ENCODE data around the gene SCAF1.

The SCAF1 gene

DNA sequence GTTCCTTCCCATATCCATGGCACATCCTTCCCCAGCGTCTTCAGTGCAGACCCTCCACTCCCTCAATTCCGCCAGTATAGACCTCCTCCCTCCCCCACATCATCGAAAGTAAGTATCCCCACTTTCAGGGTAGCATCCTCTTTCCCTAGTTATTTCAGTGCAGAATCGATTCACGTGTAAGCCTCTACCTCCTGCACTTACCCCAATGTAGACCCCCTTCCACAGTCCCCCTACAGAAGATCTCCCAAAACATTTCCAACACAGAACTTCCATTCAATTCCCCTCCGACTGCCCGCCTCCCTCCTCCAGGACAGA is 23.0 kb downstream of the SCAF1 start:
- DNase-seq (ENCODE audit: low read depth), result no peak

DNA sequence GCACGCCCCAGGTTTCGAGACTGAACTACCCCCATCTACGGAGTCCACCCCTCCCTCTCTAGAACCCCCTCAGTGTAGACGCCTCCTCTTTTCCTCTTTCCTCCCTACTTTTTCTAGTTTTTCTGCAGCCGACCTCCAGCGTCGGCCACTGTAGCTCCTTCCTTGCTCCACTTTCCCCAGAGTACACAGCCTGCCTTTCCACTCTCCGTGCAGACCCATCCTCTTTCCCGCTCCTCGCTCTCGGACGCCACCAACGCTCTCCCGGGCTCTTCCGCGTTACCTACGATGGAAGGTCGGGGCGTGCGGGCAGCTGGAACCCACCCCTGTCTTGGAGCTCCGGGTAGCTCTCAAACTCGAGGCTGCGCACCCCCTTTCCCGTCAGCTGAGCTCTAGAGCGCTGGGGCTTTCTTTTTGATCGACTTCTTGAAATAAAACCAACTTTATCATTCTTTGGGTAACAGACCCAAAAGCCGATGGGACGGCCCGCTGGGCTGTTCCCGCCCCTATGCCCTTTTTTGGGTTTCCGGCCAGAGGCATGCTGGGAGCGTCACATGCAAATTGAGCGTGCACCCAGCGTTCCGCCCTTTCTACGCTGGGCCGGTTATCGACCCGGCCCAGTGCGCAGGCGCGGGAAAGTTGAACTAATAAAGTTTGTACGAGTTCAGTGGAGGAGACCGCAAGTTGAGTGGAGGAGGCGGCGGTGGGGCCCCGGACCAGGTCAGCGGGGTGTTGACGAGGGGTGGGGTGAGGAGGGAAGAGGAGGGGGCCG is 23.5 kb downstream of the SCAF1 start, which contains the start of the genes BCL2L12 and IRF3:
Gene BCL2L12, plus strand, starts transcription at position 583 of the 769 bp plus-strand sequence. CDS start 760 bp downstream, outside the sequence.
Gene IRF3, minus strand, starts transcription at position 507 of the 769 bp plus-strand sequence. CDS start 1,019 bp downstream, outside the sequence.
- DNase-seq (ENCODE audit: low read depth), result peak; percentile 83

- no peak for DNase-seq (ENCODE audit: low read depth)
Observed at GRCh38 chr19:49666120-49666444, 24.1 kb downstream of the SCAF1 start.

GRCh38 chr19:49667473-49667872 is 25.5 kb downstream of the SCAF1 start:
- no peak for DNase-seq (ENCODE audit: low read depth)

GRCh38 chr19:49669516-49669915 is 27.5 kb downstream of the SCAF1 start:
- DNase-seq (ENCODE audit: low read depth), result no peak

GRCh38 chr19:49672131-49672919 is 30.3 kb downstream of the SCAF1 start:
- DNase-seq (ENCODE audit: low read depth), result no peak

DNA sequence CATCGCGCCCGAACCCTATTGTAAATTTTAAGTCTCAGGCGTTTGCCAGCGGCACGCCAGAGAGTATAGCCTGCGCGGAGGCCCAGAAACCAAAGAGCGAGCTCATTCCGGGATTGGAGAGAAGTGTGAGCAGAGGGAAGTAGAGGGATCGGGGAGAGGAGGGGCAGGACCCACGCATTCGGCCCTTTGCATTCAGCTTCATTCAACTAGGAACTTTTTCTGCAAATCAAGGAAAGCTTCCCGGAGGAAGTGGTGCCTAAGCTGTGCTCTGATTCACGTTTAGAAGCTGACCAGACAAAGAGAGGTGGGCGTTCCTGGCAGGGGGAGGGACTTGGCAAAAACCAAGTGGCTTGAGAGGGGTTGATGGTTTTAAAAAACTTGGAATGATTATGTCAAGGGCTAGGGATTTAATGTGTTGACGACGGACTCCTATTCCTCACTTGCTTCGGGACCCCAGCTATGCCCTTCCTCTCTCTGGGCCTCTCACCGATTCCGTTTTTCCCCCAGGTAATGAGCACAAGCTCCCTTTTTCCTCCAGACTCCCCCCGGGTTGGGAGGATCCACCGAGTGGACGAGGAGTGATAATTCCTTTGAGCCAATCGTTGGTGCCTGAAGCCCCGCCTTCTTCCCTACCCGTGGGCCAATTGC is 34.3 kb downstream of the SCAF1 start:
- DNase-seq (ENCODE audit: low read depth), result peak; percentile 85

- DNase-seq (ENCODE audit: low read depth), result peak; percentile 100
Observed at GRCh38 chr19:49676784-49677230, 34.8 kb downstream of the SCAF1 start.

- DNase-seq (ENCODE audit: low read depth), result no peak
Observed at GRCh38 chr19:49677231-49677900, 35.4 kb downstream of the SCAF1 start, which contains the start of gene PRMT1. Gene PRMT1 (plus strand): TSS chr19:49677271. CDS start chr19:49677281, 10 bp downstream.

- no peak for DNase-seq (ENCODE audit: low read depth)
Observed at GRCh38 chr19:49677901-49678674, 36.1 kb downstream of the SCAF1 start.

- no peak for DNase-seq (ENCODE audit: low read depth)
Observed at GRCh38 chr19:49678985-49679770, 37.2 kb downstream of the SCAF1 start.

DNA sequence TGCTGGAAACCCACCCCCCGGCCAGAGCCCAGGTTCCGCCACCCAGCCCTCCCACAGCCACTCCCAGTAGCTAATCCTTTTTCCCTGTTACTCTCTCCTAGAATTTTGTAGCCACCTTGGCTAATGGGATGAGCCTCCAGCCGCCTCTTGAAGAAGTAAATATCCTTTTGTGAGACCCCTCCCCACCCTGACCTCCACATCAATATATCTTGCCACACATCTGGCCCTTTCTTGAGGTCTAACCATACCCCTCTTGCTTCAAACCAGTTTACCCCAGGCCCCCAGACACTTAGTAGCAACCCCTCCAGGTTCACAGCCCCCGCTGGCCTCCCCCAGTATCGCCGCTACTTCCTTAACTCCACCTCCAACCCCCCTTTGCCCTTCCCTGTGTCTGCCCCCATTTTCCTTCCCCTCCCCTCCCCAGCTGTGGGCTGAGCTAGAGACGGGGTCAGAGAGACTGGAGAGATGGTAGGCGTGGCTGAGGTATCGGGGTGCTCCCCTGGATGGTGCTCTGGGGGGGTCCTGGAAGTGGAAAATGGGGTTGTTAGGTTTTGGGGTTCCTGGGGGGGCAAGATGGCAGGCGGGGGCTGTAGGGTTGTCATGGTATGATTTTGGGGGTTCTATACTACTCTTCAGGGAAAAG is 37.9 kb downstream of the SCAF1 start:
- no peak for DNase-seq (ENCODE audit: low read depth)

GRCh38 chr19:49680421-49681351 is 38.7 kb downstream of the SCAF1 start:
- DNase-seq (ENCODE audit: low read depth), result no peak

DNA sequence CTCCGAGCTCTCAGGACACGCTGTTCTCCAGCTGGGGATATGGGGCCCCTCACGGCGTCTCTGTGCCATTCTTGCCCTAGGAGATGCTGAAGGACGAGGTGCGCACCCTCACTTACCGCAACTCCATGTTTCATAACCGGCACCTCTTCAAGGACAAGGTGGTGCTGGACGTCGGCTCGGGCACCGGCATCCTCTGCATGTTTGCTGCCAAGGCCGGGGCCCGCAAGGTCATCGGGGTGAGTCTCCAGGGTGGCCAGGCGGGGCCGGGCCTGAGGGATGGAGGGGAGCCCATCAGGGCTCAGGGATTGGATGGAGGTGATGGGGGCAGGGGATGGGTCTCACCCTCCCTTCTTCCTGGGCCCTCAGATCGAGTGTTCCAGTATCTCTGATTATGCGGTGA is 39.8 kb downstream of the SCAF1 start:
- no peak for DNase-seq (ENCODE audit: low read depth)

- DNase-seq (ENCODE audit: low read depth), result no peak
Observed at GRCh38 chr19:49682274-49682673, 40.3 kb downstream of the SCAF1 start.

DNA sequence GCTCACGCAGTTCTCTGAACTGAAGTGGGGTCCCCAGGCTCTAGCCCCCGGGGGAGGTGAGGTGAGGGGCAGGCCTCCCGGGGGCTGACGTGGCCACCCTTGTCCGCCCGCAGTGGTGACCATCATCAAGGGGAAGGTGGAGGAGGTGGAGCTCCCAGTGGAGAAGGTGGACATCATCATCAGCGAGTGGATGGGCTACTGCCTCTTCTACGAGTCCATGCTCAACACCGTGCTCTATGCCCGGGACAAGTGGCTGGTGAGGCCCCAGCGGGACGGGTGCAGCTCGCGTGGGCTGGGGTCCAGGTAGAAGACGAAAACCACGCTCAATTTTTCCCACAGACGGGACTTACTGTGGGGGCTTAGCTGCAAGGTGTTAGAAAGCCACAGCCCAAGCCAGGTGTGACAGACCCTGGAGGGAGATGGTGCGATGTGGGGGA is 41.8 kb downstream of the SCAF1 start:
- DNase-seq (ENCODE audit: low read depth), result no peak

- no peak for DNase-seq (ENCODE audit: low read depth)
Observed at GRCh38 chr19:49684251-49684982, 42.4 kb downstream of the SCAF1 start.

DNA sequence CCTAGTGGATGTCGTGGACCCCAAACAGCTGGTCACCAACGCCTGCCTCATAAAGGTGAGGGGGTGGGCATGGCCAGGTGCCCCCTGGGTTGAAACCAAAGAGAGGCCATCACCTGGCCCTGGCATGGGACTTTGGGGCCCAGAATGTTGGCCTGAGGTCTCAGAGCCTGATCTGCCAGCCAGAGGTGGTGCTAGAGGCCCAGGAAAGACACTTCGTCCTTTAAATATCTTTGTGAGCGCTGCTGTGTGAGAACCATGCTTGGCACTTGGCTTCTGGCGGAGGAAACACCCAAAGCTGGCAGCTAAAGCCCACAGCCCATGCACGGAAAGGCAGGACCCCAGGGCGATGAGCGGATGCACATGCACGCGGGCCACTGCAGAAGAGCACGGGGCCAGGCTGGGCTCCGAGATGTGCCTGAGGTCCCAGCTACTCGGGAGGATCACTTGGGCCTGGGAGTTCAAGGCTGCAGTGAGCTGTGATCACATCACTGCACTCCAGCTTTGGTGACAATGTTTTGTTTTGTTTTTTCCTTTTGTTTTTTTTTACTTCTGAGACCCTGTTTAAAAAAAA is 43.1 kb downstream of the SCAF1 start:
- DNase-seq (ENCODE audit: low read depth), result no peak
